Regular cardiac myocyte (primary cell): ENCODE measurements around the gene LMBRD2. TPM values are rescaled to one million over a fixed set of nuclear protein-coding genes. Genes with fewer than 3 reads are reported as not detected.

Experiments
- total RNA-seq: library from RNA; depleted of rRNA; stranded (reverse); fragments of >200 nt; gene quantifications from 2 replicates; pipeline ENCODE4 v1.2.3, GENCODE V29; 2014

LMBRD2 gene
- 15.1 and 27.6 TPM in 2 replicates for total RNA-seq

DNA sequence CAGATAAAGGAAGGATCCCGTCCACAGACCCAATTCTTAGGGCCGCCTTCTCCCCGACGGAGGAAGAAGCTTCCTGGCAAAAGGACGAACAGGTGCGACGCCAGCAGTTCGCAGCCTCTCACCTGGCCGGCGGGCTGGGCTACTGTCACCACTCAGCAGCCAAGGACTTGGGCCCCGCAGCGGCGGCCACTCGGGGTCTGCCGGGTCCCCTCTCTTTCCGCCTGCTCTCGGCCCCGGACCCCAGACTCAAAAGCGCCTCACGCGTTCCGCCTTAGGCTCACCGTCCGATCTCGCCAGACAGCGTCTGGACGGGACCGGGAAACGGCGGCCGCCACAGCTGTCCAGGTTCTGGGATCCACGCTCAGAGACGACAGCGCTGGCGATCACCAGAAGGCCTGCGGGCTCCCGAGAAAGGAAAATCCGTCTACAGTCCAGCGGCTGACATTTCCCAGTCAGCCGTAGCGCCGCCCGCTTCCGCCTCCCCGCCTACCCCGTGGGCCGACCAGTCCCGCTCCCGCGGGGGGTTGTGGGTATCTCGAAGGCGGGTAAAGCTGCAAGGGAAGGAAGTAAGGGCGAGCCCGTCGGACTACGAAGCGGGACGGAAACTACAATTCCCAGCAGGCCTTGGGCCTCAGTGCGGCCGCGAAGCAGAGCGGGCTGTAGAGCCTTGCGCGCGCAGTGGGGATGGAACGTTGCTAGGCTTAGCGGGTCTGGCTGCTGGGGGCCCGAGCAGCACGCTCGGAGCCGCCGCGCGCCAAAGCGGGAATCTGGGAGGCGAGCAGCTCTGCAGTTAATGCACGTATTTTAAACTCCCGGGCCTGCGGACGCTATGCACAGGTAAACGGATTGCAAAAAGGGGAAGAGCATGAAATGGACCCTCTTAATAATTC lies at the start of gene LMBRD2, which contains the start of gene SKP2:
TSS of gene LMBRD2 (minus strand) at position 454 of the 890 bp plus-strand sequence. CDS start 8,538 bp downstream, outside the sequence.
TSS of gene SKP2 (plus strand) at position 678 of the 890 bp plus-strand sequence. CDS start at position 830, 152 bp downstream.

DNA sequence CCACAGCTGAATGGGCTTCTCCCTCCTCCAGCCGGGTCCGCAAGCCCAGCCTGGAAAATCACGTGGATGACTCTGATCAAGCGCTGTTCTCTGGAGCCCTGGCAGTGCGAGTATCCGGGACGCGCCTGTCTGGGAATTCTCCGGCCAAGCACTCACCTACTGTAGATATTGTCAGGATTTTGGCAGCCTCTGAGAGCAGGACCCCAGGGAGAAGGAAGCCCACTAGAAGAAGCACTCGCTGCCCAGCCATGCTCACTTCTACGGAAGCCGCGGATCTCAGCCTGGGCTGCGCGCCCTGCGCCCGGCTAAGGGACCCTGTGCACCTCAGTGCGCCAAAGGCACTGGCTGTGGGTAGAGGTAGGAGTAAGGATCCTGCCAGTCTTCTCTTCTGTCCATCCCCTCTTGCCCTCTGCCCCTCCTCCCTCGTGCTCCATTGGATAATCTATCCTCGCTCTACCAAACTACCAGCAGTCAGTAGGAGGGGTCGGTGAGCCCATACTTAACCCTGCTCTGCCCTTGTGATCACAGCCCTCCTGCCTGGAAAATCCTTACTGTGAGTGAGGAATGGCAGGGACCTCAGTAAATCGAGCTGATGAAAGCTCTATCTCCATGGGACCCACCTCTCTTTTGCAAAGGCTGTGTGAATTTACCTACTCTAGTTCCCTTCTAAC lies 85.0 kb downstream of the LMBRD2 start, which contains the start of gene UGT3A2:
TSS of gene UGT3A2 (minus strand) at position 343 of the 671 bp plus-strand sequence. CDS start at position 250, 93 bp downstream.

Other genes starting within 250 kb of the LMBRD2 start
- gene CAPSL, start 213.3 kb downstream of the LMBRD2 start, total RNA-seq = not detected in 2 replicates
- not detected in 2 replicates for gene UGT3A1, start 160.5 kb downstream of the LMBRD2 start, total RNA-seq
- not detected in 2 replicates for gene UGT3A2, start 85.0 kb downstream of the LMBRD2 start, total RNA-seq
- 33.8 and 45.8 TPM in 2 replicates for gene SKP2, start 224 bp upstream of the LMBRD2 start, total RNA-seq
- 29.3 and 48.8 TPM in 2 replicates for gene NADK2, start 90.0 kb upstream of the LMBRD2 start, total RNA-seq
- gene RANBP3L, start 150.0 kb upstream of the LMBRD2 start, total RNA-seq = not detected in 2 replicates